Keratinocyte (primary cell): Measurements from ENCODE around the gene TWIST2.

Experiments used
- EZH2 ChIP-seq: IDR thresholded peaks from one replicate; pipeline ENCODE4 v1.6.1; 2012; ENCODE audit warnings: inconsistent platforms, mild to moderate bottlenecking, low read length, moderate library complexity
- TF ChIP-seq, protein P1 (sequence below), 3 experiments: IDR thresholded peaks in 1 of 3; conservative IDR thresholded peaks in 1 of 3; optimal IDR thresholded peaks in 1 of 3; 2 replicates in 2 of 3; 3 replicates in 1 of 3; pipeline versions ENCODE3 to v1.5.1; 2011; ENCODE audit warnings: low read length in 3 of 3, mild to moderate bottlenecking in 3 of 3, moderate library complexity in 2 of 3, control low read depth in 1 of 3, inconsistent platforms in 1 of 3; ENCODE audit not compliant: insufficient read depth in 2 of 3; ENCODE audit errors: extremely low read depth in 1 of 3

DNA sequence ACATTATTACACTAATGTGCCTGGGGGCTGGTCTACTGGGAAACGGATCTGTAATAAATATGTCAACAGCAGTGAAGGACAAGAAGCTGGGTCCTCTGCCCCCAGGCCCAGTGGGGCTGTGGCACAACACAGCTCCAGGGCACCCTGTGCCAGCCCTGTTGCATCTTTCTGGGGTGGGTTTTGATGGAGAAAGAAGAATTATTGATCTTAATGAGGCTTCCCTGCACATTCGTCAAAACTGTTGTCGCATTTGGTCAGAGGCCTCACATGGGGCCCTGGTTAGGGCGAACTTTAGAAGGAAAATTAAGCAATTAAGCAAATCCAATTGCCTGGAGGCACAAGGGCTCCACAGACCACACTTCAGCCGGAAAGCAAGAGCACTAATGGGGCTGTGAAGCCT is 30.0 kb upstream of the TWIST2 start:
- TF ChIP-seq, protein P1, sequence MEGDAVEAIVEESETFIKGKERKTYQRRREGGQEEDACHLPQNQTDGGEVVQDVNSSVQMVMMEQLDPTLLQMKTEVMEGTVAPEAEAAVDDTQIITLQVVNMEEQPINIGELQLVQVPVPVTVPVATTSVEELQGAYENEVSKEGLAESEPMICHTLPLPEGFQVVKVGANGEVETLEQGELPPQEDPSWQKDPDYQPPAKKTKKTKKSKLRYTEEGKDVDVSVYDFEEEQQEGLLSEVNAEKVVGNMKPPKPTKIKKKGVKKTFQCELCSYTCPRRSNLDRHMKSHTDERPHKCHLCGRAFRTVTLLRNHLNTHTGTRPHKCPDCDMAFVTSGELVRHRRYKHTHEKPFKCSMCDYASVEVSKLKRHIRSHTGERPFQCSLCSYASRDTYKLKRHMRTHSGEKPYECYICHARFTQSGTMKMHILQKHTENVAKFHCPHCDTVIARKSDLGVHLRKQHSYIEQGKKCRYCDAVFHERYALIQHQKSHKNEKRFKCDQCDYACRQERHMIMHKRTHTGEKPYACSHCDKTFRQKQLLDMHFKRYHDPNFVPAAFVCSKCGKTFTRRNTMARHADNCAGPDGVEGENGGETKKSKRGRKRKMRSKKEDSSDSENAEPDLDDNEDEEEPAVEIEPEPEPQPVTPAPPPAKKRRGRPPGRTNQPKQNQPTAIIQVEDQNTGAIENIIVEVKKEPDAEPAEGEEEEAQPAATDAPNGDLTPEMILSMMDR (optimal IDR thresholded peaks at IDR 0.05 in 1 of 3, IDR thresholded peaks at IDR 0.05 in 1 of 3, conservative IDR thresholded peaks at IDR 0.05 in 1 of 3; ENCODE audit: extremely low read depth in 1 of 3, insufficient read depth in 2 of 3, low read length in 3 of 3) = no peak
- no peak for TF ChIP-seq EZH2
